Chondrocyte (in vitro differentiated cells): ENCODE results near the gene MEIOB. TPM values are rescaled to one million over a fixed set of nuclear protein-coding genes. Genes with fewer than 3 reads are reported as not detected.

Experiments used
- DNase-seq: peaks from one replicate; pipeline ENCODE4 v3.0.0; 2021; ENCODE audit warnings: mixed read lengths, low spot score
- H3K27ac Mint-ChIP-seq: one replicate; pipeline ENCODE4 v1.8.0; 2021; ENCODE audit warnings: mild to moderate bottlenecking, moderate library complexity, mixed read lengths; ENCODE audit not compliant: unreplicated experiment
- H3K27me3 Mint-ChIP-seq: 2 replicates; pipeline ENCODE4 v1.8.0; 2021; ENCODE audit warnings: low read depth, mixed read lengths
- H3K36me3 Mint-ChIP-seq: 2 replicates; pipeline ENCODE4 v1.8.0; 2021; ENCODE audit warnings: low read depth, mixed read lengths
- H3K4me1 Mint-ChIP-seq: 2 replicates; pipeline ENCODE4 v1.8.0; 2021; ENCODE audit warnings: low read depth, mild to moderate bottlenecking, mixed read lengths
- H3K4me3 Mint-ChIP-seq: one replicate; pipeline ENCODE4 v1.8.0; 2021; ENCODE audit warnings: mild to moderate bottlenecking, moderate library complexity, mixed read lengths; ENCODE audit not compliant: unreplicated experiment
- H3K9me3 Mint-ChIP-seq: 2 replicates; pipeline ENCODE4 v1.8.0; 2021; ENCODE audit warnings: low read depth, mixed read lengths
- CTCF ChIP-seq: fragments of 200-600 bp; sonication (generic); IDR thresholded peaks from 2 replicates; pipeline ENCODE4 v1.5.0; 2021; ENCODE audit warnings: antibody characterized with exemption, mild to moderate bottlenecking, moderate library complexity
- total RNA-seq: library from RNA; stranded (reverse); gene quantifications from 3 replicates; pipeline ENCODE4 v1.2.1, GENCODE V29; 2021

The MEIOB gene
- total RNA-seq, 1 donor from 2014 or later: 1.2 TPM

GRCh38 chr16:1785846-1786170, 86.2 kb downstream of the MEIOB start:
- no peak for DNase-seq
- H3K4me3 Mint-ChIP-seq: no peak overlapping the region
- peaks cover 21% of the 10 kb centered on the region for H3K4me1 Mint-ChIP-seq
- no peak overlapping the region for H3K27ac Mint-ChIP-seq
- no peaks in the 10 kb centered on the region for H3K27me3 Mint-ChIP-seq
- TF ChIP-seq CTCF: no peak
- H3K36me3 Mint-ChIP-seq: peaks cover 2% of the 10 kb centered on the region
- no peaks in the 10 kb centered on the region for H3K9me3 Mint-ChIP-seq

- peaks cover 23% of the 10 kb centered on the region for H3K4me1 Mint-ChIP-seq
- peak overlapping the region; percentile 19 for H3K4me3 Mint-ChIP-seq
- H3K36me3 Mint-ChIP-seq: peaks cover 2% of the 10 kb centered on the region
- TF ChIP-seq CTCF: no peak
- no peaks in the 10 kb centered on the region for H3K9me3 Mint-ChIP-seq
- H3K27me3 Mint-ChIP-seq: no peaks in the 10 kb centered on the region
- no peak overlapping the region for H3K27ac Mint-ChIP-seq
- DNase-seq: no peak
Observed at GRCh38 chr16:1784977-1785845, 86.8 kb downstream of the MEIOB start.

Other genes starting within 250 kb of the MEIOB start
- gene JPT2, start 193.9 kb downstream of the MEIOB start, total RNA-seq: 59.2 to 65.9 TPM (median 63.0 TPM) in 3 replicates
- 53.8 to 66.0 TPM (median 56.4 TPM) in 3 replicates for gene MAPK8IP3, start 166.0 kb downstream of the MEIOB start, total RNA-seq
- gene NME3, start 100.6 kb downstream of the MEIOB start, total RNA-seq: 51.0 to 62.9 TPM (median 53.8 TPM) in 3 replicates
- gene EME2, start 99.4 kb downstream of the MEIOB start, total RNA-seq: 16.9 to 28.4 TPM (median 19.7 TPM) in 3 replicates
- gene MRPS34, start 99.0 kb downstream of the MEIOB start, total RNA-seq: 54.5 to 78.7 TPM (median 60.4 TPM) in 3 replicates
- 30.8 to 32.1 TPM (median 31.5 TPM) in 3 replicates for gene SPSB3, start 89.6 kb downstream of the MEIOB start, total RNA-seq
- gene NUBP2, start 89.2 kb downstream of the MEIOB start, total RNA-seq: 36.5 to 46.0 TPM (median 40.7 TPM) in 3 replicates
- 0.12 to 0.31 TPM in 2 of 3 replicates, not detected in the other for gene IGFALS, start 78.5 kb downstream of the MEIOB start, total RNA-seq
- gene HAGH, start 45.3 kb downstream of the MEIOB start, total RNA-seq: 46.5 to 56.7 TPM (median 55.1 TPM) in 3 replicates
- gene FAHD1, start 45.0 kb downstream of the MEIOB start, total RNA-seq: 25.8 to 27.1 TPM (median 25.9 TPM) in 3 replicates
- gene HS3ST6, start 46.3 kb upstream of the MEIOB start, total RNA-seq: not detected in 3 replicates
- 18.3 to 19.1 TPM (median 18.8 TPM) in 3 replicates for gene MSRB1, start 71.0 kb upstream of the MEIOB start, total RNA-seq
- not detected in 3 replicates for gene RPL3L, start 82.5 kb upstream of the MEIOB start, total RNA-seq
- 97.9 to 131 TPM (median 110 TPM) in 3 replicates for gene NDUFB10, start 87.4 kb upstream of the MEIOB start, total RNA-seq
- gene RPS2, start 92.7 kb upstream of the MEIOB start, total RNA-seq: 1,605 to 1,878 TPM (median 1,662 TPM) in 3 replicates
- not detected in 3 replicates for gene RNF151, start 94.7 kb upstream of the MEIOB start, total RNA-seq
- gene TBL3, start 99.9 kb upstream of the MEIOB start, total RNA-seq: 20.9 to 40.1 TPM (median 21.6 TPM) in 3 replicates
- 0.25 to 0.48 TPM (median 0.26 TPM) in 3 replicates for gene NOXO1, start 109.3 kb upstream of the MEIOB start, total RNA-seq
- 17.0 to 19.7 TPM (median 17.5 TPM) in 3 replicates for gene GFER, start 112.0 kb upstream of the MEIOB start, total RNA-seq
- 0.39 to 0.74 TPM (median 0.67 TPM) in 3 replicates for gene SYNGR3, start 117.8 kb upstream of the MEIOB start, total RNA-seq
- gene ZNF598, start 137.7 kb upstream of the MEIOB start, total RNA-seq: 39.0 to 43.4 TPM (median 41.7 TPM) in 3 replicates
- gene NPW, start 147.6 kb upstream of the MEIOB start, total RNA-seq: 1.1 to 3.7 TPM (median 2.5 TPM) in 3 replicates
- 61.5 to 89.4 TPM (median 87.0 TPM) in 3 replicates for gene NHERF2, start 154.7 kb upstream of the MEIOB start, total RNA-seq
- gene NTHL1, start 175.7 kb upstream of the MEIOB start, total RNA-seq: 12.6 to 15.4 TPM (median 14.2 TPM) in 3 replicates
- 107 to 158 TPM (median 108 TPM) in 3 replicates for gene TSC2, start 175.8 kb upstream of the MEIOB start, total RNA-seq